Activated CD8-positive, alpha-beta memory T cell treated with anti-CD3 and anti-CD28 coated beads for 36 hours (primary cell): ENCODE measurements around the gene SMG5. TPM values are rescaled to one million over a fixed set of nuclear protein-coding genes. Genes with fewer than 3 reads are reported as not detected.

Experiments used
- CTCF ChIA-PET: fragments of 350-600 bp; sonication (Branson Sonifier 250); formaldehyde crosslinking; loops from one replicate; lab custom pipeline; 2021; ENCODE audit warnings: antibody characterized with exemption; lab: Charles Lee
- POLR2A ChIA-PET: fragments of 350-600 bp; sonication (Branson Sonifier 250); formaldehyde crosslinking; loops from one replicate; lab custom pipeline; 2021; ENCODE audit warnings: antibody characterized with exemption; lab: Charles Lee
- total RNA-seq, 2 experiments: library from RNA; stranded (reverse); gene quantifications; one replicate each; pipeline ENCODE4 v1.2.3, GENCODE V29; 2021

SMG5 gene
- total RNA-seq, 2 experiments from 2014 or later, result 109 to 112 TPM

- ChIA-PET CTCF (interaction anchor here (0.8 to 1.9 kb wide), 5 partner anchors 11 to 51 kb away, joined by 3 to 6 read pairs (median 3); no protein-coding TSS in a partner anchor), POLR2A (interaction anchor here (1.0 kb wide), 1 partner anchor 9 kb away, joined by 7 read pairs; no protein-coding TSS in a partner anchor)
These were observed 1.5 kb upstream of the SMG5 start, which contains the start of gene TMEM79 for GRCh38 chr1:156284112-156284511. Gene TMEM79, plus strand, starts transcription at chr1:156284325. Its CDS starts 902 bp downstream, at chr1:156285227.

GRCh38 chr1:156283521-156283920, 896 bp upstream of the SMG5 start:
- POLR2A ChIA-PET, result interaction anchor here (0.6 to 1.9 kb wide), 6 partner anchors 8 to 84 kb away, joined by 3 to 8 read pairs (median 6); partner anchors contain the start of genes CCT3, GLMP and TSACC
- CTCF ChIA-PET, result interaction anchor here (0.6 to 2.6 kb wide), 11 partner anchors 9 to 185 kb away, joined by 3 to 9 read pairs (median 4); no protein-coding TSS in a partner anchor

GRCh38 chr1:156281693-156282478, 739 bp downstream of the SMG5 start:
- ChIA-PET POLR2A (interaction anchor here (0.6 to 1.9 kb wide), 11 partner anchors 9 to 166 kb away, joined by 3 to 8 read pairs (median 3); partner anchors contain the start of genes CCT3, GLMP, SLC25A44 and TSACC), CTCF (interaction anchor here (0.6 to 2.6 kb wide), 17 partner anchors 9 to 292 kb away, joined by 3 to 9 read pairs (median 4); partner anchors contain the start of gene GLMP)

GRCh38 chr1:156281281-156281680, 1.3 kb downstream of the SMG5 start:
- ChIA-PET CTCF (interaction anchor here (1.0 to 2.6 kb wide), 9 partner anchors 13 to 185 kb away, joined by 3 to 9 read pairs (median 4); partner anchors contain the start of gene GLMP), POLR2A (interaction anchor here (1.3 to 1.9 kb wide), 3 partner anchors 14 to 165 kb away, joined by 3 to 8 read pairs (median 3); partner anchors contain the start of genes CCT3, GLMP and TSACC)

- POLR2A ChIA-PET, result interaction anchor here (0.5 to 0.6 kb wide), 3 partner anchors 13 to 174 kb away, joined by 3 to 10 read pairs (median 3); no protein-coding TSS in a partner anchor
- CTCF ChIA-PET, result interaction anchor here (1.3 to 1.5 kb wide), 2 partner anchors 39 to 134 kb away, joined by 3 to 4 read pairs; no protein-coding TSS in a partner anchor
These were observed 2.8 kb downstream of the SMG5 start for GRCh38 chr1:156279837-156280236.

GRCh38 chr1:156276966-156277381, 5.7 kb downstream of the SMG5 start:
- ChIA-PET POLR2A (no interaction called here), CTCF (no interaction called here)

GRCh38 chr1:156276532-156276931, 6.1 kb downstream of the SMG5 start:
- ChIA-PET POLR2A (no interaction called here), CTCF (no interaction called here)

GRCh38 chr1:156270314-156270713, 12.3 kb downstream of the SMG5 start:
- ChIA-PET POLR2A (no interaction called here), CTCF (no interaction called here)

GRCh38 chr1:156268336-156268735, 14.3 kb downstream of the SMG5 start:
- ChIA-PET CTCF (no interaction called here), POLR2A (no interaction called here)

- ChIA-PET POLR2A (no interaction called here), CTCF (no interaction called here)
These were observed 16.6 kb downstream of the SMG5 start for GRCh38 chr1:156266051-156266450.

- ChIA-PET POLR2A (interaction anchor here (0.9 kb wide), 1 partner anchor 18 kb away, joined by 3 read pairs; no protein-coding TSS in a partner anchor), CTCF (interaction anchor here (0.9 to 1.4 kb wide), 2 partner anchors 21 to 197 kb away, joined by 3 read pairs; partner anchors contain the start of gene TMEM79)
These were observed 19.4 kb downstream of the SMG5 start for GRCh38 chr1:156263288-156263655.

- POLR2A ChIA-PET, result interaction anchor here (0.6 to 0.9 kb wide), 2 partner anchors 11 to 17 kb away, joined by 3 read pairs; no protein-coding TSS in a partner anchor
- CTCF ChIA-PET, result interaction anchor here (0.7 to 0.9 kb wide), 2 partner anchors 84 to 196 kb away, joined by 3 read pairs; no protein-coding TSS in a partner anchor
These were observed 20.0 kb downstream of the SMG5 start for GRCh38 chr1:156262461-156263287.

GRCh38 chr1:156260896-156261295, 21.7 kb downstream of the SMG5 start:
- ChIA-PET POLR2A (interaction anchor here (0.5 kb wide), 1 partner anchor 17 kb away, joined by 7 read pairs; no protein-coding TSS in a partner anchor), CTCF (no interaction called here)

GRCh38 chr1:156259805-156260204, 22.8 kb downstream of the SMG5 start:
- POLR2A ChIA-PET, result no interaction called here
- CTCF ChIA-PET, result interaction anchor here (1.1 to 2.1 kb wide), 2 partner anchors 34 to 157 kb away, joined by 3 to 5 read pairs; no protein-coding TSS in a partner anchor

GRCh38 chr1:156258859-156259258, 23.8 kb downstream of the SMG5 start:
- ChIA-PET CTCF (interaction anchor here (2.1 kb wide), 1 partner anchor 33 kb away, joined by 5 read pairs; no protein-coding TSS in a partner anchor), POLR2A (no interaction called here)

- POLR2A ChIA-PET, result interaction anchor here (0.5 kb wide), 1 partner anchor 60 kb away, joined by 6 read pairs; no protein-coding TSS in a partner anchor
- CTCF ChIA-PET, result no interaction called here
These were observed 24.9 kb downstream of the SMG5 start for GRCh38 chr1:156257711-156258110.

- POLR2A ChIA-PET, result no interaction called here
- CTCF ChIA-PET, result interaction anchor here (0.6 kb wide), 1 partner anchor 47 kb away, joined by 3 read pairs; no protein-coding TSS in a partner anchor
These were observed 29.0 kb downstream of the SMG5 start for GRCh38 chr1:156253634-156254033.

- CTCF ChIA-PET, result interaction anchor here (1.1 to 1.5 kb wide), 2 partner anchors 31 to 106 kb away, joined by 3 to 4 read pairs; partner anchors contain the start of gene SMG5
These were observed 31.1 kb downstream of the SMG5 start for GRCh38 chr1:156251527-156251926.

More at GRCh38 chr1:156251527-156251926, 31.1 kb downstream of the SMG5 start:
- POLR2A ChIA-PET, result no interaction called here
